ENCODE data around the gene NEXMIF. TPM values are rescaled to one million over a fixed set of nuclear protein-coding genes. Genes with fewer than 3 reads are reported as not detected.
"Not testable (repeated sequence)": the region's sequence is repeated elsewhere in the genome, so short reads cannot be mapped to it uniquely, and the experiment has no call there.

Gene NEXMIF
- total and polyA plus RNA-seq, 2 experiments from 2014 or later: 0.25 to 0.80 TPM

- H3K4me2 ChIP-seq: no peak overlapping the region
- 96% methylated on average over 4 of the region's 4 CpGs for WGBS (ENCODE audit: low lambda C conversion rate, missing lambda C conversion rate)
- H3K27ac ChIP-seq: no peak overlapping the region
These were observed 59.5 kb downstream of the NEXMIF start for GRCh38 chrX:74865725-74866124.

DNA sequence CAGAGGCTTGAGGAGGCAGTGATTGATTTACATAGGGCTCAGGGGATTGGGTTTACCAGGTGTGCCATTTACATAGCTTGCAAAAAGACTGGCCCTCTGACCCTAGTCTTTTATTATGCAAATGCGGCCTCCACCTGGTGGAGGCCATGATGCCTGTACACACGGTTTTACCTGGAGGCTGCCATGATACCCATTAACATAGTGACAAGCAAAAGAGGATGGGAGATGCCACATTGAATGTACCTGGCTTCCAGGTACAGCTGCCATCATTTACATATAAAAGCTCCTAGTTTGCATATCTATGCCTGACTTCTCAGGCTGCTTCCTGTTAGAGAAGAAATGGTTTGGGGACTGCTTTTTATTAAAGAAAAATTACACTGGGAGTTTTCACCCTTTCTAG is 72.0 kb downstream of the NEXMIF start:
- H2AFZ ChIP-seq: no peak overlapping the region
- H4K20me1 ChIP-seq (ENCODE audit: insufficient read depth, poor library complexity, severe bottlenecking): no peaks in the 10 kb centered on the region
- no peaks in the 10 kb centered on the region for H3K27me3 ChIP-seq
- no peaks in the 10 kb centered on the region for H3K9me2 ChIP-seq (replicated peaks; ENCODE audit: insufficient read depth)
- no peaks in the 10 kb centered on the region for H3K9me3 ChIP-seq (ENCODE audit: low read depth)
- H3K4me3 ChIP-seq: no peak overlapping the region
- no peak overlapping the region for H3K27ac ChIP-seq
- H3K36me3 ChIP-seq (replicated peaks; ENCODE audit: insufficient read depth, low read depth): no peaks in the 10 kb centered on the region
- no peak for TF ChIP-seq EZH2 (IDR thresholded peaks at IDR 0.05; ENCODE audit: borderline replicate concordance)
- no peak for TF ChIP-seq EZH2phosphoT487 (IDR thresholded peaks at IDR 0.05; ENCODE audit: low read depth, severe bottlenecking, unreplicated experiment)
- no peaks in the 10 kb centered on the region for H3K4me1 ChIP-seq (ENCODE audit: insufficient read depth)
- H3K79me2 ChIP-seq: no peaks in the 10 kb centered on the region
- no peak overlapping the region for H3K4me2 ChIP-seq
- DNase-seq (ENCODE audit: low spot score): no peak
- WGBS (ENCODE audit: low lambda C conversion rate, missing lambda C conversion rate): 63% methylated on average over 2 of the region's 2 CpGs

More at GRCh38 chrX:74865725-74866124, 59.5 kb downstream of the NEXMIF start:
- Histone ChIP-seq H3K9me3 (ENCODE audit: low read depth) (no peaks in the 10 kb centered on the region), H3K36me3 (replicated peaks; ENCODE audit: insufficient read depth, low read depth) (no peaks in the 10 kb centered on the region), H2AFZ (no peak overlapping the region), H3K9me2 (replicated peaks; ENCODE audit: insufficient read depth) (no peaks in the 10 kb centered on the region), H3K4me3 (no peak overlapping the region), H3K4me1 (ENCODE audit: insufficient read depth) (no peaks in the 10 kb centered on the region), H4K20me1 (ENCODE audit: insufficient read depth, poor library complexity, severe bottlenecking) (no peaks in the 10 kb centered on the region), H3K27me3 (no peaks in the 10 kb centered on the region), H3K79me2 (no peaks in the 10 kb centered on the region)
- no peak for DNase-seq (ENCODE audit: low spot score)
- TF ChIP-seq EZH2 (IDR thresholded peaks at IDR 0.05; ENCODE audit: borderline replicate concordance) (no peak), CTCF (IDR thresholded peaks at IDR 0.05; ENCODE audit: poor library complexity) (no peak), EZH2phosphoT487 (IDR thresholded peaks at IDR 0.05; ENCODE audit: low read depth, severe bottlenecking, unreplicated experiment) (no peak)

GRCh38 chrX:74835566-74835965 is 89.7 kb downstream of the NEXMIF start:
- no peak overlapping the region for H3K4me3 ChIP-seq
- H3K36me3 ChIP-seq (replicated peaks; ENCODE audit: insufficient read depth, low read depth): no peaks in the 10 kb centered on the region
- H3K27me3 ChIP-seq: no peaks in the 10 kb centered on the region
- no peaks in the 10 kb centered on the region for H3K9me3 ChIP-seq (ENCODE audit: low read depth)
- H3K4me2 ChIP-seq: no peak overlapping the region
- H3K79me2 ChIP-seq: no peaks in the 10 kb centered on the region
- H2AFZ ChIP-seq: no peak overlapping the region
- DNase-seq (ENCODE audit: low spot score): peak; percentile 3
- H3K27ac ChIP-seq: no peak overlapping the region
- H4K20me1 ChIP-seq (ENCODE audit: insufficient read depth, poor library complexity, severe bottlenecking): no peaks in the 10 kb centered on the region
- no peaks in the 10 kb centered on the region for H3K9me2 ChIP-seq (replicated peaks; ENCODE audit: insufficient read depth)
- TF ChIP-seq CTCF (IDR thresholded peaks at IDR 0.05; ENCODE audit: poor library complexity) (no peak), EZH2phosphoT487 (IDR thresholded peaks at IDR 0.05; ENCODE audit: low read depth, severe bottlenecking, unreplicated experiment) (no peak), EZH2 (IDR thresholded peaks at IDR 0.05; ENCODE audit: borderline replicate concordance) (no peak)
- no peaks in the 10 kb centered on the region for H3K4me1 ChIP-seq (ENCODE audit: insufficient read depth)

DNA sequence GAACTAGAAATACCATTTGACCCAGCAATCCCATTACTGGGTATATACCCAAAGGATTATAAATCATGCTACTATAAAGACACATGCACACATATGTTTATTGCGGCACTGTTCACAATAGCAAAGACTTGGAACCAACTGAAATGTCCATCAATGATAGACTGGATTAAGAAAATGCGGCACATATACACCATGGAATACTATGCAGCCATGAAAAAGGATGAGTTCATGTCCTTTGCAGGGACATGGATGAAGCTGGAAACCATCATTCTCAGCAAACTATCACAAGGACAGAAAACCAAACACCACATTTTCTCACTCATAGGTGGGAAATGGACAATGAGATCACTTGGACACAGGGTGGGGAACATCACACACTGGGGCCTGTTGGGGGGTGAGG is 105.5 kb downstream of the NEXMIF start:
- H3K4me2 ChIP-seq; H3K4me1 ChIP-seq (ENCODE audit: insufficient read depth); H3K36me3 ChIP-seq (replicated peaks; ENCODE audit: insufficient read depth, low read depth); H3K9me3 ChIP-seq (ENCODE audit: low read depth); H3K9me2 ChIP-seq (replicated peaks; ENCODE audit: insufficient read depth); H4K20me1 ChIP-seq (ENCODE audit: insufficient read depth, poor library complexity, severe bottlenecking); H3K4me3 ChIP-seq; H3K79me2 ChIP-seq; DNase-seq (ENCODE audit: low spot score); H3K27ac ChIP-seq; H2AFZ ChIP-seq; H3K27me3 ChIP-seq: not testable (repeated sequence)
- 85% methylated on average over 2 of the region's 2 CpGs for WGBS (ENCODE audit: low lambda C conversion rate, missing lambda C conversion rate)

GRCh38 chrX:74814681-74815080 is 110.6 kb downstream of the NEXMIF start:
- no peaks in the 10 kb centered on the region for H4K20me1 ChIP-seq (ENCODE audit: insufficient read depth, poor library complexity, severe bottlenecking)
- no peak for DNase-seq (ENCODE audit: low spot score)
- H3K36me3 ChIP-seq (replicated peaks; ENCODE audit: insufficient read depth, low read depth): no peaks in the 10 kb centered on the region
- H3K27me3 ChIP-seq: no peaks in the 10 kb centered on the region
- no peak overlapping the region for H2AFZ ChIP-seq
- no peak overlapping the region for H3K27ac ChIP-seq
- no peaks in the 10 kb centered on the region for H3K9me3 ChIP-seq (ENCODE audit: low read depth)
- no peaks in the 10 kb centered on the region for H3K4me1 ChIP-seq (ENCODE audit: insufficient read depth)
- no peaks in the 10 kb centered on the region for H3K9me2 ChIP-seq (replicated peaks; ENCODE audit: insufficient read depth)
- TF ChIP-seq EZH2phosphoT487 (IDR thresholded peaks at IDR 0.05; ENCODE audit: low read depth, severe bottlenecking, unreplicated experiment): no peak
- no peak for TF ChIP-seq EZH2 (IDR thresholded peaks at IDR 0.05; ENCODE audit: borderline replicate concordance)
- TF ChIP-seq CTCF (IDR thresholded peaks at IDR 0.05; ENCODE audit: poor library complexity): no peak
- H3K4me3 ChIP-seq: no peak overlapping the region
- H3K4me2 ChIP-seq: no peak overlapping the region
- no peaks in the 10 kb centered on the region for H3K79me2 ChIP-seq
